ENCODE measurements around the gene FERMT3.

Gene FERMT3

DNA sequence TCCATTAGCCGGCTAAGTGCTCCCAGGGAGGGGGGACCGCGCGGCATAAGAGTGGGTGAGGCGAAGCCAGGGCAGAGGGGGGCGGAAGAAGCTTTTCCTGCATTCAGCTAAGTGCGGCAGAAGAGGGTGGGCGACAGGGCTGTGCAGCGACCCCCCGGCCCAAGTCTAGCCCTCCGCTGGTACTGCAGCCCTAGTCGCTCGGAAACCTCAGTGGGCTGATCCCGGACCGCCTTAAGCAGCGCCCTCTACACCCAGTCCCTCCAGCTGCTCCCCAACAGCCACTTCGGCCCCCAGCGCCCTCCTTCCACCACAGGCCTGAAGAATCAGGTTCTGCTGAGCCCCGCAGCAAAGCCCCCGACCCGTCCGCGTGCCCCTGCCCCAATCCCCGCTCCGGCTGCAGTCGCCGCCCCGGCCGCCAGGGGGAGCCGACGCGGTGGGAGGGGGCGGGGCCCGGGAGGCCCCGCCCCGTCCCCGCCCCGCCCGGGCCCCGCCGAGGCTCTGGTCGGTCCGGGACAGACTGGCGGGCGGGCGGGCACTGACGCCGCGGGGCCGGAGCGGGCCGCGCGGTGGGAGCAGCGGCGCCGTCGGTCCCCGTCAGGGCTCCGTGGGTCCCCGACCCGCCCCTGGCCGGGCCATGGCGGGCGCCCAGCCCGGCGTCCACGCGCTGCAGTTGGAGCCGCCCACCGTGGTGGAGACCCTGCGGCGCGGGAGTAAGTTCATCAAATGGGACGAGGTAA, 44.7 kb downstream of the FERMT3 start, which contains the start of gene PLCB3:
Gene PLCB3 (plus strand): TSS at position 515 of the 737 bp plus-strand sequence. CDS start 120 bp downstream, at position 635.
- DNase-seq: peak in 1 of 2 donors; percentile 53

DNA sequence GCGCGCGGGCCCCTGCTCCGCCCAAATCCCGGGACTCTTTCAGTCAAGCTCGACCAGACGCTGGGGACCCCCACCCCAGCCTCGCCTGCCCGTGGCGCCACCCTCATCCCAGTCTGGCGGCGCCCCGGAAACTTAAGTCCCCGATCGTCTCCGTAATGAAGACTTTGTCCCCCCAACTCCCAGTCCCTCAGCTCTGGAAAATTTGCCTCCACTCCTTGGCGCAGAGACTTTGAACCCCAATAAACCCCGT, 45.2 kb downstream of the FERMT3 start:
- no peak for DNase-seq

DNA sequence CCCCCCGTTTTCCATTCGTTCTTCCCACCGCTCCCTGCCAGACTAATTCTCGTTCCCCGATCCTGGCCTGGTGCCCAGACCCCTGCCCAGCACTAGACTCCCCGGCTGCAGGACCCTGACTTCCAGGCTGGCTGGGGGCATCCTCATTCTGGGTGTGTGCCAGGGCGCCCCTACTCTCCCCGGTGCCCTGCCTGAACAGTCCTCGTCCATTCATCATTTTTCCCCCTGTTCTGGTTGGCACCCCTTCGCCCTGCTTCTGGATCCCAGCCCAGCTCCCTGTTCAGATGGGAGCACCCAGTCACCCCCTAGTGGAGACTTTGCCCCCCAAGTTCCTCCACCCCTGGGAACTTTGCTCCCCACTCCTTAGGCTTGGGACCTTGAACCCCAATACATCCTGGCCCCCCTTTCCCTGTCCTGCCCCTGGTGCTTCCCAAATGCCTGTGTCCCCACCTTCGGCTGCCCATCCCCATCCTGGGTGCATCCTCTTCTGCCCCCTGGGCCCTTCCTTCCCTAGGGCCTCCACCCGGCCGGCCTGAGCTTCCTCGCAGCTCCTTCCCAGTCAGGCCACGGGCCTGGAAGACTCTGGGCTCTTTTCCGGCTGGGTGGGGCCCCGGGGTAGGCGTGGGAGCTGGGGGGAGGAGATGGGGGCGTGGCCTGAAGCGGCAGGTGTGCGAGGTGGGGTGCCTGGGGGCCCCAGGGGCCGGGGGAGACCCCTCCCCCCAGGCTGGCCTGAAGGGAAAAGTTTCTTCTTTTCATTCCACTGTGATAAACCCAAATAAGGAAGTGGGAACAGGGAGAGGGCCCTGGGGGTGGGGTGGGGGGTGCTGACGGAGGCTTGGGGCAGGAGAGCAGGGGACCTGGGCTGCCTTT, 45.7 kb downstream of the FERMT3 start:
- no peak for DNase-seq

DNA sequence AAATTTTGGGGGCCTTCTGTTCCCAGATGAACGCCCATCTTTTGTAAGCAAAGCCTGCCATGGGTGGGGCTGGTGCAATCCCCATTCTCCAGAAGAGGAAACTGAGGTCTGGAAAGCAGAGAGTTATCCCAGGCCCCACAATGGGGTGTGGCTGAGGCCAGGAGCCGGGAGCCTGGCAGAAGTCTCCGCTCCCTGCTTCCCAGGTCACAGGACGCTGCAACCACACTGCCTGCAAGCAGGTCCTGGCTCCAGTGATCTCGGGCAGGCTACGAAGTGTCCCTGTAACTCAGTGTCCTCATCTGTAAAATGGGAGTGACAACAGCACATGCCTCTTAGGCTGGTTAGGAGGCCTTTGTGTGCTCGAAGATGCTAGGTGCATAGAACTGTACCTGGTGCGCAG, 46.5 kb downstream of the FERMT3 start:
- DNase-seq: no peak

DNA sequence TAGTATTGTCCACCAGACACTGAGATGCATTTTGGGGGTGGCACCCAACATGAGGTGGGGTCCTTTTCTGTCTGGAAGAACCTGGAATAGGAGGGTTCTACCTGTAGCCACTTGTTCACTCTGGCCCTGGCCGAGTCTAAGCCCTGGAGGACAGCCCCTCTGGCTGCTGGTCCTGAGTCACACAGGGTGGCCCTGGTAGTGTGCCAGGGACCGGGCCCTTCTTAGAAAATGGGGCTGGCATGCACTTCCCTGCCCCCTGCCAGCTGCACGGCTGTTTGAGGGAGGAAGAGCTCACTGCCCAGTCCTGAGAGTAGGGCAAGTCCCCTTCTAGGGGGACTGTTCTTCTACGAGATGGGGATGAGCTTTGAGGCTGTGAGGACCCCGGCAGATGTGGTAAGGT, 47.0 kb downstream of the FERMT3 start:
- no peak for DNase-seq

DNA sequence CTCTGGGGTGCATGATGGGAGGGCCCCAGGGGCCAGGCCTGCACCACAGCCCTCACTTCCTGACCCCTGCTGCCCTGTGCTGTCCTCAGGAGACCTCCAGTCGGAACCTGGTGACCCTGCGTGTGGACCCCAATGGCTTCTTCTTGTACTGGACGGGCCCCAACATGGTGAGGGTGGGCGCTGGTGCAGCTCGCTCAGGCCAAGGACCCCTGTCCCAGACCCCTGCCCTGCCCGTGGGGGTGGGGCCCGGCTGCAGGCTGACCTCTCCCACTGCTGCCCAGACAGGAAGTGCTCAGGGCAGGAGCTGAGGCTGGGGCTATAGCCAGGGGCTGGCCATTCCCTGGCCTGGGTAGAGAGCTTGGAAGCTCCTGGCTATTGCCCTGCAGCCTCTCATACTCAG, 47.8 kb downstream of the FERMT3 start:
- DNase-seq: no peak

DNA sequence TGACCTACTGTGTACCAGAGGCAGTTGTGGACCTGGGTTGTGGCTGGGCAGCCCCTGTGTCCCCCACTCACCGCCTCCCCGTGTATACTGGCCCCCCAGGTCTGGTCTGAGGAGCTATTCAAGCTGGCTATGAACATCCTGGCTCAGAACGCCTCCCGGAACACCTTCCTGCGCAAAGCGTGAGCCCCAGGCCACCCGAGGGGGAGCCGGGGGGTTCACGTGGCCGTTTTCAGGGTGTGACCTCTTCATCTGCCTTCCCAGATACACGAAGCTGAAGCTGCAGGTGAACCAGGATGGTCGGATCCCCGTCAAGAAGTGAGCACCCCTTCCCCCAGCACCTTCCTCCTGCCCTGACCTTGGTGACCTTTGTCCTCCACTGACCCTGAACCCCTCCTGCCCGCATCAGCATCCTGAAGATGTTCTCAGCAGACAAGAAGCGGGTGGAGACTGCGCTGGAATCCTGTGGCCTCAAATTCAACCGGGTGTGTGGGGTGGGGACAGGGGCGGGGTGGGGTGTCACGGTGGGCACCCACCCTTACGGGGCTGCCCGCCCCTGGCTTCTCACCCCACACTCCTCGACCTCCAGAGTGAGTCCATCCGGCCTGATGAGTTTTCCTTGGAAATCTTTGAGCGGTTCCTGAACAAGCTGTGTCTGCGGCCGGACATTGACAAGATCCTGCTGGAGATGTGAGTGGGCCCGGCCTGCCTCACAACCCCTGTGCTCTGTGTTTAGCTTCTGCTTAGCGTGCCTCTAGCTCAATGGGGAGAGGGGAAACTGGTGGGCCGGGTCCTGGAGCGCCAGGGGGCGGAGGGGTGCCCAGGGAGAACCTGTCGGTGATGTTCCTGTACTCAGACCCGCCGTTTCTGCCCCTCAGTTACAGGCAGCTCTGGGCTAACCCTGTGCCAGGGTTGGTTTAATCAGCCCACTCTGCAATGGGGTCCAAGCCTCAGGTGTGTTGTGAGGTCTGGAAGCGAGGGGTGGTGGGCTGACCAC, 48.9 kb downstream of the FERMT3 start:
- no peak for DNase-seq

DNA sequence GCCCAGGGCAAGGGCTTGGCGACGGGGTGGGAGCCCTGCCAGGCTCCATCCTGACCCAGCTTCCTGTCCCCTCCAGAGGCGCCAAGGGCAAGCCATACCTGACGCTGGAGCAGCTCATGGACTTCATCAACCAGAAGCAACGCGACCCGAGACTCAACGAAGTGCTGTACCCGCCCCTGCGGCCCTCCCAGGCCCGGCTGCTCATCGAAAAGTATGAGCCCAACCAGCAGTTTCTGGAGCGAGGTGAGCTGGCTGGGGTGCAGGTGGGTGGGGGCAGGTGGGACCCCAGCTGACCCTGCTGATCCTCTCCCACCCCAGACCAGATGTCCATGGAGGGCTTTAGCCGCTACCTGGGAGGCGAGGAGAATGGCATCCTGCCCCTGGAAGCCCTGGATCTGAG, 49.8 kb downstream of the FERMT3 start:
- no peak for DNase-seq

DNA sequence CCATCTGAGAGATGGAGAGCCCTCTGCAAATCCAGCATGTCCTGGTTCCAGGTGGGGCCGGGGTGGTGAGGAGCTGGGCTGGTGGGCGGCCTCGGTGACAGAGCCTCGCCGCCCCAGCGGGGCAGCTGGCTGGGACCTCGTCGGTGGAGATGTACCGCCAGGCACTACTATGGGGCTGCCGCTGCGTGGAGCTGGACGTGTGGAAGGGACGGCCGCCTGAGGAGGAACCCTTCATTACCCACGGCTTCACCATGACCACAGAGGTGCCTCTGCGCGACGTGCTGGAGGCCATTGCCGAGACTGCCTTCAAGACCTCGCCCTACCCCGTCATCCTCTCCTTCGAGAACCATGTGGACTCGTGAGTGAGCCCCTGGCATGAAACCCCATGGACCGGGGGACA, 51.8 kb downstream of the FERMT3 start:
- DNase-seq: no peak

DNA sequence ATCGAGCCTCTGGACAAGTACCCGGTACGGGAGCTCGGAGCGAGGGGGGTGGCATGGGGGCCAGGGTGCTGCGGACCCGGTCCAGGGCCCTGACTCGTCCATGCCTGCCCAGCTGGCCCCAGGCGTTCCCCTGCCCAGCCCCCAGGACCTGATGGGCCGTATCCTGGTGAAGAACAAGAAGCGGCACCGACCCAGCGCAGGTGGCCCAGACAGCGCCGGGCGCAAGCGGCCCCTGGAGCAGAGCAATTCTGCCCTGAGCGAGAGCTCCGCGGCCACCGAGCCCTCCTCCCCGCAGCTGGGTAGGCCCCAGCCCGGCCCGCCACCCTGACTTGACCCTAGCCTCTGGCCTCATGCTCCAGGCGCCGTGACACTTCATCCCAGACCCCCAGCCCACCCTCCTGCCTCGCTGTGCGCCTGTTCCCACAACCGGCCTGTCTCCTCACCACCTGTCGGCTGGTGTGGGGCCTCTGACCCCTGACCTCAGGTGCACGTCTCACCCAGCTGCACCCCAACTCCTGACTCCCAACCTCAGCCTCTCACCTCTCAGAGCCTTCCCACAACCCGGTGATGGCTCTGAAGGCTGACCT, 52.5 kb downstream of the FERMT3 start:
- DNase-seq: no peak

DNA sequence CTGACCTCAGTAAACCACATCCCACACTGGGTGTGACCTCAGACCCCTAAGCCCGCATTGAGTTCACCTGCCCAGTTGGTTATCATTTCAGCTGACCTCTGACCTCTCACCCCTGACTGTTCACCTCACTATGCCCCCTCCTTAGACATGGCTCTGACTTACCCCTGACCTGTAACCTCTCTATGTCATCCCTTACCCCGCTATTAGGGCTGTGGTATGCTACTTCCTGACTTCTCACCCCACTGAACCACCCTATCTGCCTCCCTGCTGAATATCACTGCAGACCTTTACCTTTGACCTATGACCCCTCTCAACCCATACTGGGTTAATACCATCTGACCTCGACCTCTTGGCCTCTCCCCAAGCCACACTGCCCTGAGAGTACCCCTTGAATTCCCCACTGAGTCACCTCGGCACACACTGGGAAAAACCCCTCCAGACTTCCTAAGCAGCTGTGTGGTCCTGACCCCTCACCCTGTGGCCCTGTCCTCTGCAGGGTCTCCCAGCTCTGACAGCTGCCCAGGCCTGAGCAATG, 53.1 kb downstream of the FERMT3 start:
- DNase-seq: no peak

DNA sequence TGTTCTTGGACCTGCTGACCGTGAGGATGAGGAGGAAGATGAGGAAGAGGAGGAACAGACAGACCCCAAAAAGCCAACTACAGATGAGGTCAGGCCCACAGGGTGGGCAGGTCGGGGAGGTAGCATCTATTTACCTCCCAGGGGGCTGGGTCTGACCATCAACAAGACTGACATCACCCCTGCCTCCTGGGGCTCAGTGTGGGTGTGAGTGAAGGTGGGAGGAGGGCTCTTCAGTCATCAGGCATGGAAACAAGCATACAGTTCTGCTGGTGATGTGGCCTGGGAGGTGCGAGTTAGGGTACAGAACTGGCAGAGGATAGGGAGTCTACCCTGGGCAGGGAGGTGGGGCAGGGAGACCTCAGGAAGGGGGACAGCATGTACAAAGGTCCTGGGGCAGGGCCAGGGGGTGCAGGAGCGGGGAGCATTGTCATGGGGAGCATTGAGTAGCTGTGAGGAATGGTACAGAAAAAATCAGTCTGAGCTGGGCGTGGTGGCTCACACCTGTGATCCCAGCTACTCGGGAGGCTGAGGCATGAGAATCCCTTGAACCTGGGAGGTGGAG, 53.7 kb downstream of the FERMT3 start:
- no peak for DNase-seq

DNA sequence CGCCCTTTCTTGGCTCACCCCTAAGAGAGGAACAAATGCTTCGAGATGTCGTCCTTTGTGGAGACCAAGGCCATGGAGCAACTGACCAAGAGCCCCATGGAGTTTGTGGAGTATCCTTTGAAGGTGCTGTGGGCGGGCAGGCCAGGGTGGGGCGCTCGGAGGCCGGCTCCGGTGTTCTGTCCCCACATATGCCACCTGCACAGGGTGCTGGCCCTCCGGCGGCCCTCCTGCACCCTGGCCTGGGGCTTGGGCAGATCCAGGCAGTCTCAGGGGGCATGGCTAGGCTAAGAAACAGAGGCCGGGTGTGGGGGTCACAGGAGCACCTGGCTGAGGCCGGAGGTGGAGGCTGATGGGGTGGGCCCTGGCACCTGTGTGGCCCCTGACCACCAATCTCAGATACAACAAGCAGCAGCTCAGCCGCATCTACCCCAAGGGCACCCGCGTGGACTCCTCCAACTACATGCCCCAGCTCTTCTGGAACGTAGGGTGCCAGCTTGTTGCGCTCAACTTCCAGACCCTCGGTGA, 55.1 kb downstream of the FERMT3 start:
- no peak for DNase-seq

DNA sequence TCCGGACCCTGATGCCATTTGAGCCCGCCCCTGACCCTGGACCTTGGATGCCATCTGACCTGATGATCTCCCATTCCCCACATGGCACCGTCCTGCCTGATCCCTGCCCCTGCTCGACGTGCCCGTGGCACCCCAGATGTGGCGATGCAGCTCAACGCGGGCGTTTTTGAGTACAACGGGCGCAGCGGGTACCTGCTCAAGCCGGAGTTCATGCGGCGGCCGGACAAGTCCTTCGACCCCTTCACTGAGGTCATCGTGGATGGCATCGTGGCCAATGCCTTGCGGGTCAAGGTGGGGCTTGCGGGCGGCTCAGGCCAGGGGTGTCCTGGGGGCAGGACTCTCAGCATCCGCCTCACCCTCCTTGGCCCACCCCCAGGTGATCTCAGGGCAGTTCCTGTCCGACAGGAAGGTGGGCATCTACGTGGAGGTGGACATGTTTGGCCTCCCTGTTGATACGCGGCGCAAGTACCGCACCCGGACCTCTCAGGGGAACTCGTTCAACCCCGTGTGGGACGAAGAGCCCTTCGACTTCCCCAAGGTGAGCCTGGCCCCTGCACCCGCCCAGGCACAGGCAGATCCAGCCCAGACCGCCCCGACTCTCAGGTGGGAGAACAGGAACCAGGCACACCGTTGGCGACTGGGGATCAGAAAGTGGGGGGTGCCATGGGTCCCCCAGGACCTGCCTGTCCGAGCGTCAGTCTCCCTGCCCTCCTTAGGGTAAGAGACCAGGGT, 55.9 kb downstream of the FERMT3 start:
- no peak for DNase-seq

DNA sequence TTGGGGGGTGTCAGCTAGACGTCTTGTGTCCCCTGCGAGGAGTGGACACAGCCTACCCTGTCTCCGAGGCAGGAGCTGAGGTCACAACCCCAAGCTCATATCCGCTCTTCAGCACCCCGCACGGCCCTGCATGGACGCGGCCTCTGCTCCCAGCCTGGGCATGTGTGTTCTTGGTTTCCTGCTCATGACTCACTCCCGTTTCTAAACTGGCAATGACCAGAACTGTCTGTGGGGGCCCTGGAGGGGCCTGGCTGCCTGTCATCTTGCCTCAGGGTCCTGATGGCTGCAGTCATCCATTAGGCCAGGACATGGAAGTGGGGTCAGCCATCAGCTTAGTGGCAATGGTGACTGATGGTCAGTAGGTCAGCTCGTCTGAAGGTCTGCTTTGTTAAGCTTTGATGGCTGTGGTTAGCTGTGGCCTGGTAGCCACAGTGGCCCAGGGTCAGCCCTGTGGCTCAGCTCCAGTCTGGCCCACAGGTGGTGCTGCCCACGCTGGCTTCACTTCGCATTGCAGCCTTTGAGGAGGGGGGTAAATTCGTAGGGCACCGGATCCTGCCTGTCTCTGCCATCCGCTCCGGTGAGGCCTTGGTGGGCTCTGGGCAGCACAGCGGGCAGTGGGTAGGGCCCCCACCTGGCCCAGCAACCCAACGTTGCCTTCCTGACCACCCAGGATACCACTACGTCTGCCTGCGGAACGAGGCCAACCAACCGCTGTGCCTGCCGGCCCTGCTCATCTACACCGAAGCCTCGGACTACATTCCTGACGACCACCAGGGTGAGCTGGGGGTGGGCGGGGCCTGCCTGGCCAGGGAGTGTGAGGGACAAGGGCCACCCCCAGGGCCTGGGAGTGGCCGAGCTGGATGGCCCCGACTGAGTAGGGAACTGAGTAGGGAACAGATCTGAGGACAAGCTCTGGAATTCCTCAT, 56.8 kb downstream of the FERMT3 start:
- DNase-seq: no peak

DNA sequence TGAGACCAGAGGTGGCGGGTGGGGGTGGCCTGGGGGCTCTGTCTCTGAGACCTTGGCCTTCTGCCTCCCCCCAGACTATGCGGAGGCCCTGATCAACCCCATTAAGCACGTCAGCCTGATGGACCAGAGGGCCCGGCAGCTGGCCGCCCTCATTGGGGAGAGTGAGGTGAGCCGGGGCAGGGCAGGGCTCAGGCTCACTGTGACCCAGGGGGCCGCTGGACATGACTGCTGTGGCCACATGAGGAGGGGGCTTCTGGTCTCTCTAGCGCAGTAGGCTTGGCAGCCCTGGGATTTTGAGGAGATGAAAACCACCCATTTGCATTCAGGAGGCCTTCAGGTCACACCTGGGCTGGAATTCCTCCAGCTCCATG, 57.4 kb downstream of the FERMT3 start:
- no peak for DNase-seq

DNA sequence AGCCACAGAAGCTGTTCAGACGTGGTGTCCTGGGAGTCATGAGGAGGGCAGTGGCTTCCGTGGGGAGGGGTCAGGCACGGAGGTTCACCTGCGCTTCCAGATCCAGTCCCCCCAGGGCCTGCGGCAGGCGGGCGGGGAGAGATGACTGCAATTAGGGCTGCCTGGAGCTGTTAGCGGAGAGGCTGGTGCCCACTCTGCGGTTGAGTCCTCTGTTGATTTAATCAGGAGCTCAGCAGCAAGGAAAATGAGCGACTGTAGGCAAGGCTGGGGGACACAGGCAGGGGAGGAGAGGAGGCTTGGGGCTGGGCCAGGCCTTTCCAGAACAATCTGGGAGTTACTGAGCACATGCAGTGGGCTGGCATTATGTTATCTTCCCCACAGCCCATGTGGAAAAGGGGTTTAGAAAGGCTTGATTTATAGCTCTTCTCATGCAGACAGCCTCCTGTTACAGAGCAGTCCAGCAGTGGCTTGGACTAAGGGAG, 57.9 kb downstream of the FERMT3 start:
- DNase-seq: no peak

DNA sequence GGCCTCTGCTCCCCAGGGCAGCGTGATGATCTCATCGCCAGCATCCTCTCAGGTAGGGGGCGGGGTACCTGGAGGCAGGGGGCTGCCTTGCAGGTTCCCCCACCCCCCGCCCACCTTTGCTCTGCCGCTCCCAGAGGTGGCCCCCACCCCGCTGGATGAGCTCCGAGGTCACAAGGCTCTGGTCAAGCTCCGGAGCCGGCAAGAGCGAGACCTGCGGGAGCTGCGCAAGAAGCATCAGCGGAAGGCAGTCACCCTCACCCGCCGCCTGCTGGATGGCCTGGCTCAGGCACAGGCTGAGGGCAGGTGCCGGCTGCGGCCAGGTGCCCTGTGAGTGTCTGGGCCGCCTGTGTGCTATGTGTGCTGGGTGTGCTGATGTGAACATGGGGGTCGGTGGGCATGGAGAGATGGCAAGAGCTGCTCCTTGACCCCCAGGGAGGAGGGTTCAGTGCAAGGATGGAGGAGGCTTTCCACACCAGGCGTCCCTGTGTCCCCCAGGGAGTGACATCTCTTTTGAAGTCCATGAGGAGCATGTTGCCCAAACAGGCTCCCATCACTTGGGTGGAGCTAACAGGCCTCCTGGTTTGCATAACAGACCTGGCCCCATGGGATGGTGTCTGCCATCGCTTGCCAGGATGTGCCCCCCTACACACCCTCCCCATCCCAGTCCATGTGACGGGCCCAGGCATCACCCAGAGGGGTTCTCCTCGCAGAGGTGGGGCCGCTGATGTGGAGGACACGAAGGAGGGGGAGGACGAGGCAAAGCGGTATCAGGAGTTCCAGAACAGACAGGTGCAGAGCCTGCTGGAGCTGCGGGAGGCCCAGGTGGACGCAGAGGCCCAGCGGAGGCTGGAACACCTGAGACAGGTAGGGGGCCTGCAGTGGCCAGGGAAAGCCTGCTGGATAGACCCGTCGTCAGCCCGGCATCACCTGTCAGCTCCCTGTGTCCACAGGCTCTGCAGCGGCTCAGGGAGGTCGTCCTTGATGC, 58.9 kb downstream of the FERMT3 start:
- no peak for DNase-seq

DNA sequence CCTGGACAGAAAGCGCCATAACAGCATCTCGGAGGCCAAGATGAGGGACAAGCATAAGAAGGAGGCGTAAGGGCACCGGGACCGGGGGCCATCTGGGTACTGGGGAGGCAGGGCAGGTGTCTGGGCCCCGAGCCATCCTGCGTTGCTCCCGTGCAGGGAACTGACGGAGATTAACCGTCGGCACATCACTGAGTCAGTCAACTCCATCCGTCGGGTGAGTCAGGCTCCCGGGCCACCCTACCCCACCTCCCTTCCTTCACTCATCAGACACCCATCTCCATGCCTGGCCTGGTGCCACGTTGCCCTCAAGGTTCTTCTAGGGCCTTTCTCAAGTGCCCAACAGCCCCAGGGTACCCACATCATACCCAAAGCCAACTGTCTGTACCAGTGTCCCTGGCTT, 59.8 kb downstream of the FERMT3 start:
- DNase-seq: no peak
